HEK293T (cell line): ENCODE results near the gene MED12L.

Source experiments
- ARNT ChIP-seq: fragments of 450-650 bp; IDR thresholded peaks from 2 replicates; pipeline ENCODE4 v1.6.1; 2017; ENCODE audit warnings: mild to moderate bottlenecking
- BHLHE40 ChIP-seq: fragments of 450-650 bp; IDR thresholded peaks from 2 replicates; pipeline ENCODE4 v1.6.1; 2016; ENCODE audit warnings: mild to moderate bottlenecking, moderate library complexity, borderline replicate concordance
- ELF4 ChIP-seq: fragments of 450-650 bp; IDR thresholded peaks from 2 replicates; pipeline ENCODE4 v1.6.1; 2017; ENCODE audit warnings: antibody characterized with exemption
- NFRKB ChIP-seq: fragments of 450-650 bp; IDR thresholded peaks from 2 replicates; pipeline ENCODE4 v1.6.1; 2016; ENCODE audit warnings: mild to moderate bottlenecking, moderate library complexity
- TF ChIP-seq, protein P1 (sequence below): fragments of 450-650 bp; IDR thresholded peaks from 2 replicates; pipeline ENCODE4 v1.6.1; 2016

DNA sequence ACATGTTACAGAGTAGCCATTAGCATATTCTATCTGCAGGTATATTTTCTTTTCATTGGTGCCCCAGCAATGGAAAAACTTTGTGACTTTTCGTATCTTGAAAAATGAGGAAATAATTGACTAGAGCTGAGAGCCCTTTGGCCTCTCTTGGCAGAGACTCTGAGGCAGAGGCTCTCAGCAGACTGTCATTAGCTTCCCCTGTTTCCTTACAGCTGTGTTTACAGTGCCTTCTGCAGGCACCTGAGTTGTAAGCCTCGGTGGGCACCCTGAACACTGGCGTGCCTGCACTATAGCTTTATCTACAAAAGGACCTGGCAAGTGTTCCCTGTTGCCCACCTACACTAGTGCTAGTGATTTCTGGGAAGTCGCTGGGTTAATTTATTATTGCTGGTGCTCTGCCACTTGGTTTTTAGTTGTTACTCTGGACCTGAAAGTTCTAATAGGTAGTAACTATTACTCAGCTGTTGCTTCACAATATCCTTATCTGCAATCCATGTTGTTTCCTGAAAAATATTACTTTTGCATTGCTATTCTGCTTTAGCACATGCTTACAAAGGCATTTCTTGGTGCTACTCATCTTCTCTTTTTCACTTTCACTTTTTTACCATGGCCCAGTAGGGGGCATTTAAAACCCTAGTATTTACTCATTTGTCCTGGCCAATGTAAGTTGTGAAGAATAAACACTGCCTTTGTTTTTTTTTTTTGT is 125.4 kb downstream of the MED12L start:
- no peak for TF ChIP-seq ELF4
- no peak for TF ChIP-seq NFRKB
- TF ChIP-seq, protein P1, sequence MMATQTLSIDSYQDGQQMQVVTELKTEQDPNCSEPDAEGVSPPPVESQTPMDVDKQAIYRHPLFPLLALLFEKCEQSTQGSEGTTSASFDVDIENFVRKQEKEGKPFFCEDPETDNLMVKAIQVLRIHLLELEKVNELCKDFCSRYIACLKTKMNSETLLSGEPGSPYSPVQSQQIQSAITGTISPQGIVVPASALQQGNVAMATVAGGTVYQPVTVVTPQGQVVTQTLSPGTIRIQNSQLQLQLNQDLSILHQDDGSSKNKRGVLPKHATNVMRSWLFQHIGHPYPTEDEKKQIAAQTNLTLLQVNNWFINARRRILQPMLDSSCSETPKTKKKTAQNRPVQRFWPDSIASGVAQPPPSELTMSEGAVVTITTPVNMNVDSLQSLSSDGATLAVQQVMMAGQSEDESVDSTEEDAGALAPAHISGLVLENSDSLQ, result no peak
- no peak for TF ChIP-seq BHLHE40
- TF ChIP-seq ARNT, result no peak
